OCI-LY3 (cell line): ENCODE results near the gene ACSF2.

Source experiments
- H2AFZ ChIP-seq: fragments of 200-600, 300-600 bp; shearing (Covaris generic); 2 replicates; pipeline ENCODE4 v1.6.0; 2014; ENCODE audit warnings: antibody characterized with exemption, low read depth, low read length
- H3K27ac ChIP-seq: fragments of 200-600, 300-600 bp; sonication (generic); 2 replicates; pipeline ENCODE4 v1.5.1; 2014; ENCODE audit warnings: mild to moderate bottlenecking, low read length, moderate library complexity, mixed read lengths
- H3K27me3 ChIP-seq: fragments of 200-600, 300-600 bp; sonication (generic); 2 replicates; pipeline ENCODE4 v1.6.1; 2014; ENCODE audit warnings: low read depth, low read length, mixed read lengths
- H3K36me3 ChIP-seq: fragments of 200-600, 300-600 bp; sonication (generic); replicated peaks from 2 replicates; pipeline ENCODE3; 2014; ENCODE audit warnings: low read depth, low read length, mixed read lengths
- H3K4me1 ChIP-seq: fragments of 300-600, 200-600 bp; sonication (generic); 2 replicates; pipeline ENCODE4 v1.6.1; 2014; ENCODE audit warnings: low read length, mixed read lengths
- H3K4me2 ChIP-seq: fragments of 200-600, 300-600 bp; sonication (generic); 2 replicates; pipeline ENCODE4 v1.6.1; 2014; ENCODE audit warnings: low read length, mixed read lengths
- H3K4me3 ChIP-seq: fragments of 300-600, 200-600 bp; sonication (generic); 2 replicates; pipeline ENCODE4 v1.5.1; 2014; ENCODE audit warnings: antibody characterized with exemption, mild to moderate bottlenecking, low read length, moderate library complexity
- H3K79me2 ChIP-seq: fragments of 300-600, 200-600 bp; shearing (Covaris generic); 2 replicates; pipeline ENCODE4 v1.6.1; 2014; ENCODE audit warnings: mild to moderate bottlenecking, low read length, mixed read lengths
- H3K9ac ChIP-seq: fragments of 300-600, 200-600 bp; shearing (Covaris generic); 2 replicates; pipeline ENCODE4 v1.6.0; 2014; ENCODE audit warnings: mild to moderate bottlenecking, low read length, moderate library complexity
- H3K9me3 ChIP-seq: fragments of 200-600, 300-600 bp; shearing (Covaris generic); 2 replicates; pipeline ENCODE4 v1.6.1; 2014; ENCODE audit warnings: low read length, mixed read lengths; ENCODE audit not compliant: insufficient read depth
- H4K20me1 ChIP-seq: fragments of 200-600, 300-600 bp; sonication (generic); 2 replicates; pipeline ENCODE4 v1.6.1; 2016; ENCODE audit warnings: low read length, mixed read lengths; ENCODE audit not compliant: insufficient read depth
- CTCF ChIP-seq: fragments of 200-600, 300-600 bp; sonication (generic); IDR thresholded peaks from 2 replicates; pipeline ENCODE4 v1.5.1; 2014; ENCODE audit warnings: antibody characterized with exemption, low read length, low read depth
- EZH2phosphoT487 ChIP-seq: fragments of 200-600 bp; shearing (Covaris generic); IDR thresholded peaks from 2 replicates; pipeline ENCODE4 v1.6.1; 2018; ENCODE audit warnings: antibody characterized with exemption, mixed run types, low read depth

Gene ACSF2

GRCh38 chr17:50439008-50439407 is 13.0 kb downstream of the ACSF2 start:
- H3K4me2 ChIP-seq, result no peak overlapping the region
- H3K27me3 ChIP-seq, result no peaks in the 10 kb centered on the region
- no peaks in the 10 kb centered on the region for H3K79me2 ChIP-seq
- H3K4me3 ChIP-seq, result no peak overlapping the region
- peaks cover 5% of the 10 kb centered on the region; the same call in 1 of the 2 replicates for H4K20me1 ChIP-seq
- H3K9ac ChIP-seq, result no peak overlapping the region
- TF ChIP-seq CTCF, result no peak
- H2AFZ ChIP-seq, result no peak overlapping the region
- H3K9me3 ChIP-seq, result no peaks in the 10 kb centered on the region
- no peaks in the 10 kb centered on the region for H3K36me3 ChIP-seq
- H3K4me1 ChIP-seq, result no peaks in the 10 kb centered on the region
- no peak overlapping the region for H3K27ac ChIP-seq

DNA sequence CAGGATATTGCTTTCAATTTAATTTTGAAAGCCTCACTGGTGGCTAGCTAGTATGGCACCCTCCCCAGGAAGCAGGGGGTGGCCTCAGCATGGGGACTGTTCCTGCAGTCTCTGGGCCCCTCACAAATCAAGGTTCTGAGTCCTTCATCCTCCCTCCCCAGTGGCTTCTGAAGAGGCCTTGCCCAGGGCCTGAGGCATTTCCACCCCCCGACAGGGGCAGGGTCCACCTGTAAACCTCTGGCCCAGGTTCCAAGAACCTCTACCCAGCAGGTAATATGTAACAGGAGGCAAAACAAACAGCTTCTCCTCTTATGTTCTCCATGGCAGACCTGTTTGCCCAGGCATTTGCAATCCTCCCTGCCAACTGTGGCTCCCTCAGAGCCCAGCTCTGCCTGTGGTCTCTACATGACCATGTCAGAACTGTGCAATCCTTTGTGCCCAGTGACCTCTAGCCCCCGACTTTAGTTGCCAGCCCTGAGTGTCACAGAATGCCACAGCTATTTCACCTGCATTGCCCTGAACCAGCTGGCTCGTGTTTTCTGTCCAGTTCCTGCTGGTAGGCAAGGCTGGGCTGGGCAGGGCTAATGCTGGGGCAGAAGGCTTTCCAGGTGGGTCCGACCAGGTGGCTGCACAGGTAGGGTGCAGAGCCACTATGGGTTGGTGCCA is 14.3 kb downstream of the ACSF2 start:
- no peak for TF ChIP-seq CTCF
- no peak for TF ChIP-seq EZH2phosphoT487
- Histone ChIP-seq H4K20me1 (peaks cover 5% of the 10 kb centered on the region; the same call in 1 of the 2 replicates), H3K36me3 (no peaks in the 10 kb centered on the region)

DNA sequence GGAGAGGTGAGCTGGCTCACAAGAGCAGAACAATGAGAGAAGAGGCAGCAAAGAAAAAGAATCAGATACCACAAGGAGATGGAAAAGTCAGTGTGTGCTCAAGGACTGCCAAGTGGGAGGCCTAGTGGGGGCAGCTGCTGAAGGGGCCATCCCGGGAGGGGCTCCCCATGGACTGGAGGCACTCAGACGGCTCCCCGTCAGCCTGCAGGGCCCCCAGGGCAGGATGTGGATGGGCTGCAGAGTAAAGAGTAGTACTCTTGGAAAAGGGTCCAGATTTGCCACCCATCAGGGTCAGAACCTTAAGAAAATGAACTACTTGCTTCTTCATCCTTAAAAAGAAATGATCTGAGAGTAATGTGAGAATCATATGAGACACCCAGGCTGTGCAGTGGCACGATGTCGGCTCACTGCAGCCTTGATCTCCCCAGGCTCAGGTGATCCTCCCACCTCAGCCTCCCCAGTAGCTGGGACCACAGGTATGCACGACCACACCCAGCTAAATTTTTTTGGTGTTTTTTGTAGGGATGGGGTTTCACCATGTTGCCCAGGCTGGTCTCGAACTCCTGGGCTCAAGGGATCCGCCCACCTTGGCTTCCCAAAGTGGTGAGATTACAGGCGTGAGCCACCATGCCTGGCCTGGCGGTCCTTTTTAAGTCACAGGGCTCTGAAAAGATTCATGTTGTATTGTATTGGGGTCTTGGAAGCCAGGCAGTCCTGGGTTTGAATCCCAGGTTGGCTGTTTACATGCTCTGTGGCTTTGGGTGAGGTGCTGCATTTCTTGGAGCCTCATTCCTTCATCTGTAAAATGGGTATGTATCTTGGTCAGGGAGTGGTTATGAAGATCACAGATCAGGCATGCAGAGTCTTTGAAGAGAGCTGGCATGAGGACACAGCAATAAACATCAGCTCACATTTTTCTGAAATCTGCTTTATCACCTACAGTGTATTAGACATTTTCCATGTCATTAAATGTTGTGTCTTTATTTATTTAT is 15.1 kb downstream of the ACSF2 start:
- Histone ChIP-seq H3K4me2 (no peak overlapping the region), H3K9me3 (no peaks in the 10 kb centered on the region), H3K27ac (no peak overlapping the region), H2AFZ (no peak overlapping the region), H4K20me1 (peaks cover 5% of the 10 kb centered on the region; the same call in 1 of the 2 replicates), H3K4me1 (no peaks in the 10 kb centered on the region), H3K9ac (no peak overlapping the region), H3K4me3 (no peak overlapping the region), H3K36me3 (no peaks in the 10 kb centered on the region), H3K79me2 (no peaks in the 10 kb centered on the region), H3K27me3 (no peaks in the 10 kb centered on the region)
- TF ChIP-seq EZH2phosphoT487 (no peak), CTCF (no peak)

More for the DNA sequence above, 14.3 kb downstream of the ACSF2 start:
- Histone ChIP-seq H2AFZ (no peak overlapping the region), H3K4me2 (no peak overlapping the region), H3K9me3 (no peaks in the 10 kb centered on the region), H3K4me1 (no peaks in the 10 kb centered on the region), H3K9ac (no peak overlapping the region), H3K27me3 (no peaks in the 10 kb centered on the region), H3K27ac (no peak overlapping the region), H3K4me3 (no peak overlapping the region), H3K79me2 (no peaks in the 10 kb centered on the region)

- Histone ChIP-seq H3K4me3 (no peak overlapping the region), H4K20me1 (peaks cover 5% of the 10 kb centered on the region; the same call in 1 of the 2 replicates), H3K27me3 (no peaks in the 10 kb centered on the region), H3K4me2 (no peak overlapping the region), H3K9ac (no peak overlapping the region), H3K9me3 (no peaks in the 10 kb centered on the region), H3K36me3 (no peaks in the 10 kb centered on the region), H2AFZ (no peak overlapping the region), H3K79me2 (no peaks in the 10 kb centered on the region), H3K27ac (no peak overlapping the region), H3K4me1 (no peaks in the 10 kb centered on the region)
- TF ChIP-seq EZH2phosphoT487 (no peak), CTCF (no peak)
Measured at GRCh38 chr17:50443505-50443974, 17.5 kb downstream of the ACSF2 start.
